OCI-LY3 (cell line): ENCODE results near the gene ANLN.

ENCODE experiments used
- CTCF ChIP-seq: fragments of 200-600, 300-600 bp; sonication (generic); IDR thresholded peaks from 2 replicates; pipeline ENCODE4 v1.5.1; 2014; ENCODE audit warnings: antibody characterized with exemption, low read length, low read depth
- EZH2phosphoT487 ChIP-seq: fragments of 200-600 bp; shearing (Covaris generic); IDR thresholded peaks from 2 replicates; pipeline ENCODE4 v1.6.1; 2018; ENCODE audit warnings: antibody characterized with exemption, mixed run types, low read depth

GRCh38 chr7:36475381-36475780 is 85.7 kb downstream of the ANLN start:
- no peak for TF ChIP-seq CTCF
- TF ChIP-seq EZH2phosphoT487, result no peak
